ENCODE data around the gene PSKH1. TPM values are rescaled to one million over a fixed set of nuclear protein-coding genes. Genes with fewer than 3 reads are reported as not detected.

The PSKH1 gene
- total RNA-seq, 2 experiments from 2014 or later, result 20.0 to 22.8 TPM

GRCh38 chr16:67949645-67950044, 56.6 kb downstream of the PSKH1 start:
- ChIA-PET POLR2A (interaction anchor here (0.6 kb wide), 1 partner anchor 13 kb away, joined by 3 read pairs; the partner anchor contains the start of gene PSMB10), CTCF (no interaction called here)
- Mint-ChIP-seq H3K36me3 (ENCODE audit: low read depth) (peaks cover 31% of the 10 kb centered on the region), H3K27ac (no peak overlapping the region), H3K4me3 (no peak overlapping the region), H3K4me1 (ENCODE audit: low read depth) (no peaks in the 10 kb centered on the region), H3K27me3 (ENCODE audit: low read depth) (no peaks in the 10 kb centered on the region), H3K9me3 (ENCODE audit: insufficient read depth) (no peaks in the 10 kb centered on the region)
- DNase-seq (no peak), ATAC-seq (no peak)

- H3K9me3 Mint-ChIP-seq (ENCODE audit: insufficient read depth), result no peaks in the 10 kb centered on the region
- no peak overlapping the region for H3K4me3 Mint-ChIP-seq
- H3K36me3 Mint-ChIP-seq (ENCODE audit: low read depth), result peaks cover 31% of the 10 kb centered on the region
- H3K27me3 Mint-ChIP-seq (ENCODE audit: low read depth), result no peaks in the 10 kb centered on the region
- H3K4me1 Mint-ChIP-seq (ENCODE audit: low read depth), result no peaks in the 10 kb centered on the region
- no peak for ATAC-seq
- CTCF ChIA-PET, result interaction anchor here (1.3 to 1.5 kb wide), 2 partner anchors 9 to 134 kb away, joined by 4 to 5 read pairs; no protein-coding TSS in a partner anchor
- H3K27ac Mint-ChIP-seq, result no peak overlapping the region
- POLR2A ChIA-PET, result interaction anchor here (1.6 kb wide), 1 partner anchor 15 kb away, joined by 5 read pairs; no protein-coding TSS in a partner anchor
- no peak for DNase-seq
These were observed 57.3 kb downstream of the PSKH1 start for GRCh38 chr16:67950335-67950843.

GRCh38 chr16:67951485-67951884, 58.4 kb downstream of the PSKH1 start:
- ATAC-seq (no peak), DNase-seq (no peak)
- Mint-ChIP-seq H3K9me3 (ENCODE audit: insufficient read depth) (no peaks in the 10 kb centered on the region), H3K27me3 (ENCODE audit: low read depth) (no peaks in the 10 kb centered on the region), H3K36me3 (ENCODE audit: low read depth) (peaks cover 25% of the 10 kb centered on the region), H3K4me1 (ENCODE audit: low read depth) (no peaks in the 10 kb centered on the region), H3K4me3 (no peak overlapping the region), H3K27ac (no peak overlapping the region)
- POLR2A ChIA-PET, result interaction anchor here (1.0 to 1.6 kb wide), 2 partner anchors 16 to 89 kb away, joined by 3 to 5 read pairs; no protein-coding TSS in a partner anchor
- CTCF ChIA-PET, result interaction anchor here (1.3 to 1.5 kb wide), 2 partner anchors 11 to 135 kb away, joined by 4 to 5 read pairs; no protein-coding TSS in a partner anchor

- Mint-ChIP-seq H3K27ac (peak overlapping the region; percentile 15), H3K27me3 (ENCODE audit: low read depth) (no peaks in the 10 kb centered on the region), H3K9me3 (ENCODE audit: insufficient read depth) (no peaks in the 10 kb centered on the region), H3K36me3 (ENCODE audit: low read depth) (peaks cover 30% of the 10 kb centered on the region), H3K4me3 (no peak overlapping the region), H3K4me1 (ENCODE audit: low read depth) (no peaks in the 10 kb centered on the region)
- CTCF ChIA-PET, result no interaction called here
- DNase-seq, result no peak
- no peak for ATAC-seq
- POLR2A ChIA-PET, result interaction anchor here (0.6 kb wide), 1 partner anchor 21 kb away, joined by 4 read pairs; no protein-coding TSS in a partner anchor
These were observed 60.8 kb downstream of the PSKH1 start for GRCh38 chr16:67953641-67954375.

GRCh38 chr16:67954421-67955196, 61.6 kb downstream of the PSKH1 start:
- H3K9me3 Mint-ChIP-seq (ENCODE audit: insufficient read depth), result no peaks in the 10 kb centered on the region
- no peaks in the 10 kb centered on the region for H3K27me3 Mint-ChIP-seq (ENCODE audit: low read depth)
- ChIA-PET CTCF (no interaction called here), POLR2A (no interaction called here)
- peaks cover 30% of the 10 kb centered on the region for H3K36me3 Mint-ChIP-seq (ENCODE audit: low read depth)
- H3K27ac Mint-ChIP-seq, result peak overlapping the region; percentile 15
- DNase-seq, result no peak
- ATAC-seq, result no peak
- H3K4me3 Mint-ChIP-seq, result no peak overlapping the region
- H3K4me1 Mint-ChIP-seq (ENCODE audit: low read depth), result no peaks in the 10 kb centered on the region

GRCh38 chr16:67957622-67958021, 64.6 kb downstream of the PSKH1 start:
- H3K36me3 Mint-ChIP-seq (ENCODE audit: low read depth), result peaks cover 34% of the 10 kb centered on the region
- no peak for DNase-seq
- ChIA-PET POLR2A (no interaction called here), CTCF (interaction anchor here (0.7 to 1.3 kb wide), 2 partner anchors 28 to 83 kb away, joined by 3 read pairs; no protein-coding TSS in a partner anchor)
- H3K9me3 Mint-ChIP-seq (ENCODE audit: insufficient read depth), result no peaks in the 10 kb centered on the region
- no peaks in the 10 kb centered on the region for H3K27me3 Mint-ChIP-seq (ENCODE audit: low read depth)
- H3K27ac Mint-ChIP-seq, result no peak overlapping the region
- no peak for ATAC-seq
- H3K4me3 Mint-ChIP-seq, result no peak overlapping the region
- no peaks in the 10 kb centered on the region for H3K4me1 Mint-ChIP-seq (ENCODE audit: low read depth)

- DNase-seq, result no peak
- Mint-ChIP-seq H3K4me1 (ENCODE audit: low read depth) (no peaks in the 10 kb centered on the region), H3K4me3 (no peak overlapping the region), H3K36me3 (ENCODE audit: low read depth) (peaks cover 32% of the 10 kb centered on the region), H3K27ac (no peak overlapping the region), H3K9me3 (ENCODE audit: insufficient read depth) (no peaks in the 10 kb centered on the region), H3K27me3 (ENCODE audit: low read depth) (no peaks in the 10 kb centered on the region)
- ATAC-seq, result no peak
- ChIA-PET POLR2A (interaction anchor here (1.1 kb wide), 1 partner anchor 24 kb away, joined by 3 read pairs; no protein-coding TSS in a partner anchor), CTCF (interaction anchor here (1.2 kb wide), 1 partner anchor 439 kb away, joined by 5 read pairs; no protein-coding TSS in a partner anchor)
These were observed 66.7 kb downstream of the PSKH1 start for GRCh38 chr16:67959536-67960329.

GRCh38 chr16:67961551-67961957, 68.5 kb downstream of the PSKH1 start:
- Mint-ChIP-seq H3K27ac (no peak overlapping the region), H3K27me3 (ENCODE audit: low read depth) (no peaks in the 10 kb centered on the region), H3K4me1 (ENCODE audit: low read depth) (peaks cover 15% of the 10 kb centered on the region), H3K4me3 (no peak overlapping the region), H3K36me3 (ENCODE audit: low read depth) (peaks cover 28% of the 10 kb centered on the region), H3K9me3 (ENCODE audit: insufficient read depth) (no peaks in the 10 kb centered on the region)
- POLR2A ChIA-PET, result interaction anchor here (3.0 kb wide), 1 partner anchor 25 kb away, joined by 10 read pairs; the partner anchor contains the start of gene PSMB10
- ATAC-seq (no peak), DNase-seq (no peak)
- CTCF ChIA-PET, result no interaction called here

GRCh38 chr16:67962135-67962534, 69.1 kb downstream of the PSKH1 start:
- DNase-seq, result no peak
- no peak for ATAC-seq
- no peaks in the 10 kb centered on the region for H3K27me3 Mint-ChIP-seq (ENCODE audit: low read depth)
- ChIA-PET POLR2A (interaction anchor here (3.0 kb wide), 1 partner anchor 26 kb away, joined by 10 read pairs; the partner anchor contains the start of gene PSMB10), CTCF (interaction anchor here (0.8 to 1.6 kb wide), 2 partner anchors 20 to 79 kb away, joined by 3 to 5 read pairs; no protein-coding TSS in a partner anchor)
- H3K9me3 Mint-ChIP-seq (ENCODE audit: insufficient read depth), result no peaks in the 10 kb centered on the region
- peaks cover 28% of the 10 kb centered on the region for H3K36me3 Mint-ChIP-seq (ENCODE audit: low read depth)
- peaks cover 21% of the 10 kb centered on the region for H3K4me1 Mint-ChIP-seq (ENCODE audit: low read depth)
- no peak overlapping the region for H3K4me3 Mint-ChIP-seq
- no peak overlapping the region for H3K27ac Mint-ChIP-seq

GRCh38 chr16:67963292-67963661, 70.2 kb downstream of the PSKH1 start:
- CTCF ChIA-PET, result interaction anchor here (1.6 kb wide), 1 partner anchor 21 kb away, joined by 5 read pairs; no protein-coding TSS in a partner anchor
- no peak for ATAC-seq

More at GRCh38 chr16:67963292-67963661, 70.2 kb downstream of the PSKH1 start:
- H3K4me3 Mint-ChIP-seq, result no peak overlapping the region
- POLR2A ChIA-PET, result interaction anchor here (3.0 kb wide), 1 partner anchor 27 kb away, joined by 10 read pairs; the partner anchor contains the start of gene PSMB10
- peaks cover 28% of the 10 kb centered on the region for H3K4me1 Mint-ChIP-seq (ENCODE audit: low read depth)
- no peak overlapping the region for H3K27ac Mint-ChIP-seq
- no peaks in the 10 kb centered on the region for H3K27me3 Mint-ChIP-seq (ENCODE audit: low read depth)
- peaks cover 23% of the 10 kb centered on the region for H3K36me3 Mint-ChIP-seq (ENCODE audit: low read depth)
- H3K9me3 Mint-ChIP-seq (ENCODE audit: insufficient read depth), result no peaks in the 10 kb centered on the region
- no peak for DNase-seq

Measured in activated CD8-positive, alpha-beta T cell treated with anti-CD3 and anti-CD28 coated beads, Interleukin-2, amount 10 ng/mL, durations not matched to agents 7 days and 5 days (primary cell).